ENCODE measurements around the gene MED12L. TPM values are rescaled to one million over a fixed set of nuclear protein-coding genes. Genes with fewer than 3 reads are reported as not detected.
A peak's percentile ranks its signal among the peaks of the same experiment; 100 is the strongest.

MED12L gene
- polyA plus RNA-seq, 1 donor from 2014 or later, result 28.5 TPM

GRCh38 chr3:151082880-151083838 lies 2.3 kb upstream of the MED12L start:
- no peaks in the 10 kb centered on the region for H3F3A ChIP-seq (ENCODE audit: insufficient read depth, low read length, poor library complexity, severe bottlenecking)
- no peaks in the 10 kb centered on the region for H3K9me3 ChIP-seq (ENCODE audit: low read length)
- H3K4me2 ChIP-seq (ENCODE audit: low read length), result no peak overlapping the region
- H3K4me3 ChIP-seq (ENCODE audit: low read length), result no peak overlapping the region
- TF ChIP-seq REST (IDR thresholded peaks at IDR 0.05; ENCODE audit: borderline replicate concordance) (no peak), SMC3 (conservative IDR thresholded peaks at IDR 0.05; ENCODE audit: poor library complexity) (no peak), EP300 (conservative IDR thresholded peaks at IDR 0.05; ENCODE audit: poor library complexity, severe bottlenecking) (no peak), POLR2AphosphoS5 (IDR thresholded peaks at IDR 0.05) (peak; percentile 34), CTCF (IDR thresholded peaks at IDR 0.05; ENCODE audit: poor library complexity, severe bottlenecking) (no peak), RAD21 (conservative IDR thresholded peaks at IDR 0.05) (peak; percentile 22), MXI1 (conservative IDR thresholded peaks at IDR 0.05; ENCODE audit: poor library complexity, severe bottlenecking) (peak; percentile 28), TAF1 (IDR thresholded peaks at IDR 0.05; ENCODE audit: low read depth) (no peak)
- no peak overlapping the region for H2AFZ ChIP-seq (ENCODE audit: low read depth, low read length)
- peak overlapping the region; percentile 5 for H3K27ac ChIP-seq (ENCODE audit: low read length)
- no peaks in the 10 kb centered on the region for H3K27me3 ChIP-seq (ENCODE audit: insufficient read depth, low read depth, low read length)
- no peak overlapping the region for H3K9ac ChIP-seq (ENCODE audit: low read length)
- peaks cover 4% of the 10 kb centered on the region for H4K20me1 ChIP-seq (ENCODE audit: insufficient read depth)
- peaks cover 21% of the 10 kb centered on the region for H3K79me2 ChIP-seq (replicated peaks; ENCODE audit: insufficient read depth, low read length)
- no peaks in the 10 kb centered on the region for H3K9me2 ChIP-seq (ENCODE audit: insufficient read depth, low read length)
- H3K36me3 ChIP-seq (ENCODE audit: insufficient read depth, low read length), result no peaks in the 10 kb centered on the region

DNA sequence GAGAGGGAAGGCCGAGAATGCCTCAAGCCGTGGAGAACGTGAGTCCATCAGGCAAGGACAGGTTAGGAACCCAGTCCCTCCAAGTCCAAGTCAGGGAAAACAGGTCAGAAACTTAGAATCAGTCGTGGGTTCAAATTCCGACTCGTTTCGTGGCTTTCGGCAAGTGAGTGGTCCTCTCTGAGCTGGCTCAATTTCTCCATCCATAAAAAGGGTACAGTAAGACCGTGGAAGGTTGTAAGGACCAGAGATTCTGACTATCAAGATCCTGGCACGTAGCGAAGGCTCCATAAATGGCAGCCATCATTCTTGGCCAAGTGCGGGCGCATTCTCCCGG lies 604 bp upstream of the MED12L start:
- H3K4me2 ChIP-seq (ENCODE audit: low read length), result peak overlapping the region; percentile 63
- no peaks in the 10 kb centered on the region for H3K36me3 ChIP-seq (ENCODE audit: insufficient read depth, low read length)
- H3K9ac ChIP-seq (ENCODE audit: low read length), result peak overlapping the region; percentile 86
- peak overlapping the region; percentile 91 for H3K27ac ChIP-seq (ENCODE audit: low read length)
- H3F3A ChIP-seq (ENCODE audit: insufficient read depth, low read length, poor library complexity, severe bottlenecking), result no peaks in the 10 kb centered on the region
- H3K9me3 ChIP-seq (ENCODE audit: low read length), result no peaks in the 10 kb centered on the region
- no peaks in the 10 kb centered on the region for H3K9me2 ChIP-seq (ENCODE audit: insufficient read depth, low read length)
- H2AFZ ChIP-seq (ENCODE audit: low read depth, low read length), result peak overlapping the region; percentile 79
- TF ChIP-seq REST (IDR thresholded peaks at IDR 0.05; ENCODE audit: borderline replicate concordance), result no peak
- no peak for TF ChIP-seq TAF1 (IDR thresholded peaks at IDR 0.05; ENCODE audit: low read depth)
- TF ChIP-seq EZH2 (IDR thresholded peaks at IDR 0.05; ENCODE audit: borderline replicate concordance, insufficient read depth, low read length, poor library complexity, severe bottlenecking), result no peak
- TF ChIP-seq EP300 (conservative IDR thresholded peaks at IDR 0.05; ENCODE audit: poor library complexity, severe bottlenecking), result no peak
- no peak for TF ChIP-seq CTCF (IDR thresholded peaks at IDR 0.05; ENCODE audit: poor library complexity, severe bottlenecking)
- no peak for TF ChIP-seq MXI1 (conservative IDR thresholded peaks at IDR 0.05; ENCODE audit: poor library complexity, severe bottlenecking)
- TF ChIP-seq POLR2AphosphoS5 (IDR thresholded peaks at IDR 0.05), result no peak
- TF ChIP-seq RAD21 (conservative IDR thresholded peaks at IDR 0.05), result no peak
- no peak for TF ChIP-seq SMC3 (conservative IDR thresholded peaks at IDR 0.05; ENCODE audit: poor library complexity)
- H3K4me3 ChIP-seq (ENCODE audit: low read length), result peak overlapping the region; percentile 97
- peaks cover 4% of the 10 kb centered on the region for H4K20me1 ChIP-seq (ENCODE audit: insufficient read depth)
- H3K27me3 ChIP-seq (ENCODE audit: insufficient read depth, low read depth, low read length), result no peaks in the 10 kb centered on the region
- peaks cover 38% of the 10 kb centered on the region for H3K79me2 ChIP-seq (replicated peaks; ENCODE audit: insufficient read depth, low read length)
